GM12864 (cell line): ENCODE data around the gene CATSPERB.
"Not testable (repeated sequence)": the region's sequence is repeated elsewhere in the genome, so short reads cannot be mapped to it uniquely, and the experiment has no call there.

ENCODE experiments used
- DNase-seq: peaks from one replicate; pipeline ENCODE4 v3.0.0-alpha.2; 2011; ENCODE audit warnings: low read depth
- H3K4me3 ChIP-seq: 2 replicates; pipeline ENCODE4 v1.5.1; 2011; ENCODE audit warnings: mild to moderate bottlenecking, low read depth, low read length, control low read depth
- CTCF ChIP-seq: IDR thresholded peaks from 2 replicates; pipeline ENCODE4 v1.5.1; 2011; ENCODE audit warnings: low read depth, mild to moderate bottlenecking, moderate library complexity, low read length, control low read depth, inconsistent platforms; ENCODE audit errors: missing control alignments

The CATSPERB gene

GRCh38 chr14:91573894-91574837 lies 157.7 kb downstream of the CATSPERB start:
- H3K4me3 ChIP-seq: peak overlapping the region; percentile 40
- no peak for DNase-seq
- TF ChIP-seq CTCF: no peak

GRCh38 chr14:91573528-91573893 lies 158.4 kb downstream of the CATSPERB start:
- no peak for DNase-seq
- no peak for TF ChIP-seq CTCF
- no peak overlapping the region; the same call in 1 of the 2 replicates for H3K4me3 ChIP-seq

DNA sequence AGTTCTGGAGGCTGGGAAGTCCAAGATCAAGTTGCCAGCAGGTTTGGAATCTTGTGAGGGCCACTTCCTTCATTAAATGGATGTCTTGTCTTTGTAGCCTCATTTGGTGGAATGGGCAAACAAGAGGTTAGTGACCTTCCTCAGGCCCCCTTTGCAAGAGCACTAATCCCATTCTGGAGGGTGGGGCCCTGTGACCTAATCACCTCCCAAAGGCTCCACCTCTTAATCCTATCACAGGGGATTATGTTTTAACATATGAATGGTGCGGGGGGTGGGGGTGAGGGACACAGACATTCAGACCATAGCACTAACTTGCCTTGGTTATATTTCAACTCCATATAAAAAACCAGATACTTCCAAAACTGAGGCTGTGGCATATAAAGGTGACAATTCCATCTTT lies 161.9 kb downstream of the CATSPERB start:
- DNase-seq: no peak
- no peak overlapping the region for H3K4me3 ChIP-seq
- TF ChIP-seq CTCF: no peak

- no peak for DNase-seq
- TF ChIP-seq CTCF: no peak
- no peak overlapping the region for H3K4me3 ChIP-seq
Observed at GRCh38 chr14:91569301-91569700, 162.6 kb downstream of the CATSPERB start.

- TF ChIP-seq CTCF: no peak
- no peak for DNase-seq
- no peak overlapping the region for H3K4me3 ChIP-seq
Observed at GRCh38 chr14:91568626-91569025, 163.3 kb downstream of the CATSPERB start.

DNA sequence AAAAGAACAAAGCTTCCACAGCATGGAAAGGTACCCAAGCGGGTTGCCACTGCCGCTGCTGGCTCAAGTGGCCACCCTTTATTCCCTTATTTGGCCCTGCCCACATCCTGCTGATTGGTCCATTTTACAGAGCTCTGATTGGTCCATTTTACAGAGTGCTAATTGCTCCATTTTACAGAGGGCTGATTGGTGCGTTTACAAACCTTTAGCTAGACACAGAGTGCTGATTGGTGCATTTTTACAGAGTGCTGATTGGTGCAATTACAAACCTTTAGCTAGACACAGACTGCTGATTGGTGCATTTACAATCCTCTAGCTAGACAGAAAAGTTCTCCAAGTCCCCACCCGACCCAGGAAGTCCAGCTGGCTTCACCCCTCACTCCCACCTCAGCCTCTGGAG lies 164.1 kb downstream of the CATSPERB start:
- DNase-seq, H3K4me3 ChIP-seq: not testable (repeated sequence)

GRCh38 chr14:91555531-91555930 lies 176.4 kb downstream of the CATSPERB start:
- no peak overlapping the region for H3K4me3 ChIP-seq
- no peak for DNase-seq
- TF ChIP-seq CTCF: no peak
